ENCODE data around the gene SLC11A1. TPM values are rescaled to one million over a fixed set of nuclear protein-coding genes. Genes with fewer than 3 reads are reported as not detected.

The SLC11A1 gene
- total RNA-seq, 8 experiments from 2014 or later: 0.50 to 3.1 (median 0.95) TPM

DNA sequence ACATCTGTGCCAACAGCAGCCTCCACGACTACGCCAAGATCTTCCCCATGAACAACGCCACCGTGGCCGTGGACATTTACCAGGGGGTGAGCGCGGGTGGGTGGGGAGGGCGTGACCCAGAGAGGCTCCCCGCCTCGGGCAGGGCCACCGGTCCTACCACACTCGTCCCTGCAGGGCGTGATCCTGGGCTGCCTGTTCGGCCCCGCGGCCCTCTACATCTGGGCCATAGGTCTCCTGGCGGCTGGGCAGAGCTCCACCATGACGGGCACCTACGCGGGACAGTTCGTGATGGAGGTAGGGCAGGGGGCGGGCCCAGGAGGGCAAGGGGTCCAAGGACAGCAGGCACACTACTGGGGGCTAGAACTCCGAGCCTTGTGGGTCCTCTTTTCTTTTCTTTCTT lies 9.1 kb downstream of the SLC11A1 start:
- Histone ChIP-seq H3K4me1 (replicated peaks in 1 of 2) (no peaks in the 10 kb centered on the region), H3K4me3 (no peak overlapping the region), H3K27ac (no peak overlapping the region)
- ATAC-seq (replicated peaks in 6 of 8): no peak
- WGBS, 10 experiments: 73 to 100% methylated on average over 2 to 3 of the region's 23 CpGs; no CpG with 5 or more reads in 8 of the 10 experiments
- in situ Hi-C loops (cut with MboI; ENCODE audit: low pct_unique_long_range_greater_than_20kb in 2 of 9, low sequenced_read_pairs in 9 of 9, unreplicated experiment in 9 of 9): loop anchor here in 8 of 9 experiments (10.0 to 25.0 kb wide), 2 partner anchors 86 to 104 kb away; partner anchors contain the start of gene TMBIM1 (in 7 of the 8)

DNA sequence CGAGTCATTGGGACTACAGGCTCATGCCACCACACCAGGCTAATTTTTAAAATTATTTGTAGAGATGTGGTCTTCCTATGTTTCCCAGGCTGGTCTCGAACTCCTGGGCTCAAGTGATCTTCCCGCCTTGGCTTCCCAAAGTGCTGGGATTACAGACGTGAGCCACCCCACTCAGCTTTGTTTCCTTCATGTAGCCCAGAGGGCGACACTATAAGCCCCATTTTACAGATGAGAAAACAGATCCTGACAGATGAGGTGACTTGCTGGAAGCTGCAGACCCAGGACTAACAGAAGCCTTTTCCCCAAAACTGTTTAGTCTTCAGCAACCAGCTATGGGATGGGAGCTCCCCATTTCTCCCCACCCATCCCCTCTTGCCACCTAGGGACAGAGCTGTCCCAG lies 10.4 kb downstream of the SLC11A1 start:
- in situ Hi-C loops (cut with MboI; ENCODE audit: low pct_unique_long_range_greater_than_20kb in 2 of 9, low sequenced_read_pairs in 9 of 9, unreplicated experiment in 9 of 9): loop anchor here in 8 of 9 experiments (10.0 to 25.0 kb wide), 2 partner anchors 88 to 105 kb away; partner anchors contain the start of gene TMBIM1 (in 7 of the 8)
- no peak for ATAC-seq (replicated peaks in 6 of 8)
- H3K27ac ChIP-seq: no peak overlapping the region
- H3K4me3 ChIP-seq: no peak overlapping the region
- H3K4me1 ChIP-seq (replicated peaks in 1 of 2): peaks cover 0 to 6% of the 10 kb centered on the region in 2 donors
- 75 to 100% (median 89%) methylated on average over 1 to 4 of the region's 5 CpGs; no CpG with 5 or more reads in 4 of the 10 experiments for WGBS, 10 experiments

GRCh38 chr2:218392891-218393462 lies 10.9 kb downstream of the SLC11A1 start:
- 0 to 80% (median 50%) methylated on average over 1 to 4 of the region's 16 CpGs; no CpG with 5 or more reads in 5 of the 10 experiments for WGBS, 10 experiments
- H3K4me1 ChIP-seq (replicated peaks in 1 of 2): peaks cover 0 to 11% of the 10 kb centered on the region in 2 donors
- in situ Hi-C loops (cut with MboI; ENCODE audit: low pct_unique_long_range_greater_than_20kb in 2 of 9, low sequenced_read_pairs in 9 of 9, unreplicated experiment in 9 of 9): loop anchor here in 8 of 9 experiments (10.0 to 25.0 kb wide), 2 partner anchors 88 to 106 kb away; partner anchors contain the start of gene TMBIM1 (in 7 of the 8)
- no peak for ATAC-seq (replicated peaks in 6 of 8)
- no peak overlapping the region for H3K27ac ChIP-seq
- H3K4me3 ChIP-seq: no peak overlapping the region

GRCh38 chr2:218393750-218394290 lies 11.7 kb downstream of the SLC11A1 start:
- Histone ChIP-seq H3K4me3 (no peak overlapping the region), H3K4me1 (replicated peaks in 1 of 2) (peaks cover 0 to 20% of the 10 kb centered on the region in 2 donors), H3K27ac (no peak overlapping the region)
- in situ Hi-C loops (cut with MboI; ENCODE audit: low pct_unique_long_range_greater_than_20kb in 2 of 9, low sequenced_read_pairs in 9 of 9, unreplicated experiment in 9 of 9): loop anchor here in 8 of 9 experiments (10.0 to 25.0 kb wide), 2 partner anchors 89 to 107 kb away; partner anchors contain the start of gene TMBIM1 (in 7 of the 8)
- ATAC-seq (replicated peaks in 6 of 8): no peak
- 20 to 80% (median 41%) methylated on average over 1 to 2 of the region's 8 CpGs; no CpG with 5 or more reads in 5 of the 10 experiments for WGBS, 10 experiments

- ATAC-seq (replicated peaks in 6 of 8): no peak
- in situ Hi-C loops (cut with MboI; ENCODE audit: low pct_unique_long_range_greater_than_20kb in 2 of 9, low sequenced_read_pairs in 9 of 9, unreplicated experiment in 9 of 9): loop anchor here in 8 of 9 experiments (10.0 to 25.0 kb wide), 2 partner anchors 90 to 107 kb away; partner anchors contain the start of gene TMBIM1 (in 7 of the 8)
- H3K27ac ChIP-seq: no peak overlapping the region
- peaks cover 0 to 20% of the 10 kb centered on the region in 2 donors for H3K4me1 ChIP-seq (replicated peaks in 1 of 2)
- H3K4me3 ChIP-seq: no peak overlapping the region
- 50 to 86% (median 80%) methylated on average over 1 to 6 of the region's 13 CpGs; no CpG with 5 or more reads in 3 of the 10 experiments for WGBS, 10 experiments
Observed at GRCh38 chr2:218394298-218395089, 12.4 kb downstream of the SLC11A1 start.

- no peak for ATAC-seq (replicated peaks in 6 of 8)
- in situ Hi-C loops (cut with MboI; ENCODE audit: low pct_unique_long_range_greater_than_20kb in 2 of 9, low sequenced_read_pairs in 9 of 9, unreplicated experiment in 9 of 9): loop anchor here in 8 of 9 experiments (10.0 to 25.0 kb wide), 2 partner anchors 90 to 108 kb away; partner anchors contain the start of gene TMBIM1 (in 7 of the 8)
- H3K4me3 ChIP-seq: no peak overlapping the region
- no peak overlapping the region for H3K27ac ChIP-seq
- WGBS, 10 experiments: 60 to 100% (median 90%) methylated on average over 1 to 2 of the region's 6 CpGs; no CpG with 5 or more reads in 7 of the 10 experiments
- H3K4me1 ChIP-seq (replicated peaks in 1 of 2): peaks cover 0 to 20% of the 10 kb centered on the region in 2 donors
Observed at GRCh38 chr2:218395090-218395444, 13.0 kb downstream of the SLC11A1 start.

GRCh38 chr2:218395456-218395825 lies 13.4 kb downstream of the SLC11A1 start:
- peaks cover 0 to 20% of the 10 kb centered on the region in 2 donors for H3K4me1 ChIP-seq (replicated peaks in 1 of 2)
- H3K4me3 ChIP-seq: peak overlapping the region; percentile 83 to 96 (median 85)
- peak in 1 of 8 experiments; percentile 1 for ATAC-seq (replicated peaks in 6 of 8)
- H3K27ac ChIP-seq: no peak overlapping the region
- in situ Hi-C loops (cut with MboI; ENCODE audit: low pct_unique_long_range_greater_than_20kb in 2 of 9, low sequenced_read_pairs in 9 of 9, unreplicated experiment in 9 of 9): loop anchor here in 8 of 9 experiments (10.0 to 25.0 kb wide), 2 partner anchors 91 to 108 kb away; partner anchors contain the start of gene TMBIM1 (in 7 of the 8)
- 0 to 22% (median 13%) methylated on average over 1 to 10 of the region's 16 CpGs; no CpG with 5 or more reads in 3 of the 10 experiments for WGBS, 10 experiments

GRCh38 chr2:218395826-218396687 lies 14.0 kb downstream of the SLC11A1 start:
- peak; percentile 47 to 85 (median 78) for ATAC-seq (replicated peaks in 6 of 8)
- Histone ChIP-seq H3K4me1 (replicated peaks in 1 of 2) (peaks cover 2 to 22% of the 10 kb centered on the region in 2 donors), H3K4me3 (peak overlapping the region; percentile 83 to 96 (median 85)), H3K27ac (peak overlapping the region; percentile 64 to 89)
- in situ Hi-C loops (cut with MboI; ENCODE audit: low pct_unique_long_range_greater_than_20kb in 2 of 9, low sequenced_read_pairs in 9 of 9, unreplicated experiment in 9 of 9): loop anchor here in 8 of 9 experiments (10.0 to 25.0 kb wide), 2 partner anchors 91 to 109 kb away; partner anchors contain the start of gene TMBIM1 (in 7 of the 8)
- WGBS, 10 experiments: 0 to 15% (median 1%) methylated on average over 2 to 16 of the region's 57 CpGs; no CpG with 5 or more reads in 4 of the 10 experiments

DNA sequence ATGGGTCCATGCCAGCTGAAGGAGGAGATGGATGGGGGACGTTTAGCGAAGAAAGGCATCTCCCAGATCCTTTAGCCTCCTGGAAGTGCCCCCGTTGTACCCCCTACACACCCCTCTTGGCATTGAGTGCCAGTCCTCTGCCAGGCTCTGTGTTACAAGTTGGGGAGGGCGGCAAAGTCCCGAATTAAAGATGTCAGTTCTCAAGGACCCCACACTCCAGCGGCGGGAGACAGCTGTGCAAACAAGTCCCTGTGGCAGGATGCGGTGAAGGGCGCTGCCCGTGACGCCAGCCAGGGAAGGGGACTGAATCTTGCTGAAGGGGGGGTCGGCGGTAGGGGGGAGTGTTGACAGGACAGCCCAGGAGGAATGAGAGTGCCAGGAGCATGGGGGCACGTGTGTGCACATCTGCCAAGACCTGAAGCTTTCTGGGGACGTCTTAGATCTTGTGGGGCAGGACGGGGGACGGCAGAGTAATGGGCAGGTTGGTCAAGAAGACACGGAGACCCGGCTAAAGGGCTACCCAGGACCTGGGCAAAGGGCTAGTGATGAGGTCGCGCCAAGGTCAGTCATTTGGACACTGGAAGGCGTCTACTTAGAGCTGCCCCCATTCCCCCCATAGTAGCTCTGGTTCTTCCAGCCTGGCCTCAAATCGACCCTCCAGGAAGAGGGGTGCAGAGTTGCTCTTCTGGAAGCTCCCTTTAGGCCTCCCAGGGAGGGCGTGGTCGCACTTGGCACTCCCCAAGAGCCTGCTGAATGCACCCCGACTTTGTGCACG lies 14.8 kb downstream of the SLC11A1 start:
- ATAC-seq (replicated peaks in 6 of 8): peak in 5 of 8 experiments; percentile 0 to 7 (median 2)
- peak overlapping the region; percentile 83 to 96 (median 85) for H3K4me3 ChIP-seq
- H3K27ac ChIP-seq: peak overlapping the region in 1 of 2 donors; percentile 89
- in situ Hi-C loops (cut with MboI; ENCODE audit: low pct_unique_long_range_greater_than_20kb in 2 of 9, low sequenced_read_pairs in 9 of 9, unreplicated experiment in 9 of 9): loop anchor here in 8 of 9 experiments (10.0 to 25.0 kb wide), 2 partner anchors 92 to 110 kb away; partner anchors contain the start of gene TMBIM1 (in 7 of the 8)
- 0 to 10% (median 0%) methylated on average over 2 to 4 of the region's 27 CpGs; no CpG with 5 or more reads in 5 of the 10 experiments for WGBS, 10 experiments
- H3K4me1 ChIP-seq (replicated peaks in 1 of 2): peaks cover 6 to 28% of the 10 kb centered on the region in 2 donors

DNA sequence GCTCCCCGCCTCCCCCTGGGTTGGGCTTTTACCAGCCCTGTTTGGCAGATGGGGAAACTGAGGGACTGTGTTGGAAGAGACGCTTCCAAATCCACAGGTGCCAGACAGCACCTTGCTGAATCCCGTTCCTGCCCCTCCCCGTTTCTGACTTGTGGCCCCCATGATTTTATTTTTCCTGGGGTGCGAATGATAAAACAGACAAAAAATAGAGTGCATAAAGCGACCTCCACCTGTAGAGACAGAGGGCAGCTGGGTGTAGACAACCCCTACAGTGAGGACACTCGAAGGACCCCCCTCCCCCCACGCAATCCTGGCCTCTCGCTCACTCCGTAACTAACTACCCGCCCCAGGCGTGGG lies 15.4 kb downstream of the SLC11A1 start:
- in situ Hi-C loops (cut with MboI; ENCODE audit: low pct_unique_long_range_greater_than_20kb in 2 of 9, low sequenced_read_pairs in 9 of 9, unreplicated experiment in 9 of 9): loop anchor here in 8 of 9 experiments (10.0 to 25.0 kb wide), 2 partner anchors 93 to 110 kb away; partner anchors contain the start of gene TMBIM1 (in 7 of the 8)
- WGBS, 10 experiments: 0 to 20% (median 10%) methylated on average over 1 to 7 of the region's 12 CpGs; no CpG with 5 or more reads in 5 of the 10 experiments
- ATAC-seq (replicated peaks in 6 of 8): no peak

More for the DNA sequence above, 15.4 kb downstream of the SLC11A1 start:
- Histone ChIP-seq H3K4me1 (replicated peaks in 1 of 2) (peaks cover 6 to 28% of the 10 kb centered on the region in 2 donors), H3K4me3 (peak overlapping the region in 3 of 5 donors; percentile 85 to 96 (median 90)), H3K27ac (no peak overlapping the region)

Measured in motor neuron (in vitro differentiated cells).